HepG2 (cell line): ENCODE measurements around the gene MYO1B. TPM values are rescaled to one million over a fixed set of nuclear protein-coding genes. Genes with fewer than 3 reads are reported as not detected.
A peak's percentile ranks its signal among the peaks of the same experiment; 100 is the strongest.

Experiments used
- ATRX ChIP-seq: sonication (generic); formaldehyde crosslinking; IDR thresholded peaks from 2 replicates; pipeline ENCODE4 v1.4.0; 2020; ENCODE audit warnings: missing genetic modification reagents, borderline replicate concordance
- CHCHD3 ChIP-seq: sonication (generic); formaldehyde crosslinking; IDR thresholded peaks from 2 replicates; pipeline ENCODE4 v1.8.0; 2022; ENCODE audit warnings: mild to moderate bottlenecking, missing genetic modification reagents, moderate library complexity
- HDAC1 ChIP-seq: sonication (generic); formaldehyde crosslinking; IDR thresholded peaks from 2 replicates; pipeline ENCODE4 v1.5.1; 2020; ENCODE audit warnings: mild to moderate bottlenecking, missing genetic modification reagents
- IKZF5 ChIP-seq: IDR thresholded peaks from 2 replicates; pipeline ENCODE4 v1.6.1; 2018; ENCODE audit warnings: missing genetic modification reagents, mild to moderate bottlenecking, missing compliant biosample characterization
- ISX ChIP-seq: sonication (generic); formaldehyde crosslinking; conservative IDR thresholded peaks from 2 replicates; pipeline ENCODE4 v1.5.0; 2020; ENCODE audit warnings: missing genetic modification reagents
- LBX2 ChIP-seq: sonication (generic); formaldehyde crosslinking; IDR thresholded peaks from 2 replicates; pipeline ENCODE4 v1.5.0; 2020; ENCODE audit warnings: missing genetic modification reagents, mild to moderate bottlenecking, borderline replicate concordance
- MAFF ChIP-seq: IDR thresholded peaks from 2 replicates; pipeline ENCODE4 v1.6.1; 2011; ENCODE audit warnings: low read depth, low read length, improper control_type of control experiment
- MED1 ChIP-seq: sonication (generic); formaldehyde crosslinking; IDR thresholded peaks from 2 replicates; pipeline ENCODE4 v1.4.0; 2020; ENCODE audit warnings: missing genetic modification reagents
- MYPOP ChIP-seq: sonication (generic); formaldehyde crosslinking; IDR thresholded peaks from 2 replicates; pipeline ENCODE4 v1.8.1; 2023; ENCODE audit warnings: mild to moderate bottlenecking, moderate library complexity, missing genetic modification reagents
- NFIB ChIP-seq: sonication (generic); formaldehyde crosslinking; IDR thresholded peaks from 2 replicates; pipeline ENCODE4 v1.9.0; 2021; ENCODE audit warnings: missing genetic modification reagents, mild to moderate bottlenecking, borderline replicate concordance
- PAWR ChIP-seq: sonication (generic); formaldehyde crosslinking; IDR thresholded peaks from 2 replicates; pipeline ENCODE4 v1.4.0; 2020; ENCODE audit warnings: missing genetic modification reagents, mild to moderate bottlenecking, borderline replicate concordance
- RAD51 ChIP-seq: fragments of 450-650 bp; IDR thresholded peaks from 2 replicates; pipeline ENCODE4 v1.6.1; 2016; ENCODE audit warnings: borderline replicate concordance
- RFXAP ChIP-seq: sonication (generic); formaldehyde crosslinking; IDR thresholded peaks from 2 replicates; pipeline ENCODE4 v1.4.0; 2020; ENCODE audit warnings: missing genetic modification reagents, borderline replicate concordance
- SP2 ChIP-seq: sonication (generic); formaldehyde crosslinking; IDR thresholded peaks from 2 replicates; pipeline ENCODE4 v1.5.1; 2020; ENCODE audit warnings: mild to moderate bottlenecking, missing genetic modification reagents
- ZBTB38 ChIP-seq: sonication (generic); formaldehyde crosslinking; IDR thresholded peaks from 2 replicates; pipeline ENCODE4 v1.5.1; 2020; ENCODE audit warnings: mild to moderate bottlenecking, missing genetic modification reagents
- ZC3H4 ChIP-seq: sonication (generic); formaldehyde crosslinking; IDR thresholded peaks from 2 replicates; pipeline ENCODE4 v1.4.0; 2020; ENCODE audit warnings: missing genetic modification reagents, borderline replicate concordance
- ZNF225 ChIP-seq: sonication (generic); formaldehyde crosslinking; IDR thresholded peaks from 2 replicates; pipeline ENCODE4 v1.4.0; 2020; ENCODE audit warnings: mild to moderate bottlenecking, missing genetic modification reagents
- ZNF253 ChIP-seq: sonication (generic); formaldehyde crosslinking; IDR thresholded peaks from 2 replicates; pipeline ENCODE4 v1.8.0; 2022; ENCODE audit warnings: mild to moderate bottlenecking, missing genetic modification reagents, borderline replicate concordance
- ZNF292 ChIP-seq: sonication (generic); formaldehyde crosslinking; IDR thresholded peaks from 2 replicates; pipeline ENCODE4 v1.8.1; 2022; ENCODE audit warnings: mild to moderate bottlenecking, low read depth, missing genetic modification reagents, borderline replicate concordance
- ZNF446 ChIP-seq: sonication (generic); formaldehyde crosslinking; IDR thresholded peaks from 2 replicates; pipeline ENCODE4 v1.5.0; 2020; ENCODE audit warnings: mild to moderate bottlenecking, missing genetic modification reagents
- ZNF543 ChIP-seq: sonication (generic); formaldehyde crosslinking; IDR thresholded peaks from 2 replicates; pipeline ENCODE4 v1.4.0; 2020; ENCODE audit warnings: mild to moderate bottlenecking, missing genetic modification reagents
- ZNF737 ChIP-seq: sonication (generic); formaldehyde crosslinking; IDR thresholded peaks from 2 replicates; pipeline ENCODE4 v1.5.0; 2020; ENCODE audit warnings: missing genetic modification reagents, mild to moderate bottlenecking, borderline replicate concordance
- polyA plus RNA-seq, 8 experiments: library from polyadenylated mRNA; depleted of rRNA in 3 of 8; stranded (reverse) in 7 of 8; unstranded in 1 of 8; fragments of >200 nt; fragmentation: Illumina TruSeq in 4 of 8; extraction: Trizol in 4 of 8; gene quantifications; 2 replicates each; pipeline versions ENCODE4 v1.2.1 to v1.2.3, GENCODE V29; 2011 to 2016; ENCODE audit warnings: low read depth in 4 of 8, missing spikeins in 1 of 8, mixed read lengths in 1 of 8; ENCODE audit not compliant: insufficient read depth in 1 of 8
- total RNA-seq, 5 experiments: library from RNA; depleted of rRNA; stranded (reverse); fragments of >200 nt; fragmentation: Illumina TruSeq; extraction: Trizol; gene quantifications; 2 replicates each; pipeline ENCODE4 v1.2.3, GENCODE V29; 2016; ENCODE audit warnings: low read depth in 1 of 5
- TF ChIP-seq, protein P1 (sequence below): sonication (generic); formaldehyde crosslinking; IDR thresholded peaks from 2 replicates; pipeline ENCODE4 v1.8.1; 2023; ENCODE audit warnings: missing genetic modification reagents, inconsistent platforms, borderline replicate concordance

The MYO1B gene
- total and polyA plus RNA-seq, 2 of the 13 experiments (the other 11 are each of a cell fraction or from before 2014, with no cell fraction given), result 36.9 to 89.8 TPM

DNA sequence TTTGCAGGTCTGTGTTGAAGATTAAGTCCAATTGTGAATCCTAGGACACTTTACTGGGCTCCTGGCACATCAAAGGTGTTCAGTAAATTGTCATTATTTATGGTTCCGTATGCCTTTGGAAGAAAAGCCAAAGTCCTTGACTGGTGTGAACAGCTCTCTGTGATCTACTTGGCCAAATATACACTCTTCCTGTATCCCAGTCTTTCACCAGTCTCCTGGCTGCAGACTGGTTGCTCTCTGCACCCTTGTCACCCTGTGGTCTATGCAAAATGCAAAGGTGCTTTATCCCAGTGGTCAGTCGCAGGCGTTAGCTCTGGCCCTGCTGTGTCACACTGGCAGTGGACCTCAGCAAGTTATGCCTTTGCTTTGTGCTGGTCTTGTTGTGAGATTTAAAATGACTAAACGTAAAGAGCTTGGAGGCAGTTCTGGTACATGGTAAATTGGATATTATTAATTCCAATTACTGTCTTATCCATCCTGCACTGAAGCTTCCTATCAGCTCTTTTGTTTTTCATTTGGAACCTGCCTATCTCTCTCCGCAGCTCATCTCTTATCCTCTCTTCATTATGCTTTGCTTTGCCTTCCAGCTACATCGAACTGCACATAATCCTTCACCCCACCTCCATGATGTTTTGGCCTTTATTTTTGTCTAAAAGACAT is 83.1 kb downstream of the MYO1B start (continued):
- TF ChIP-seq, protein P1, sequence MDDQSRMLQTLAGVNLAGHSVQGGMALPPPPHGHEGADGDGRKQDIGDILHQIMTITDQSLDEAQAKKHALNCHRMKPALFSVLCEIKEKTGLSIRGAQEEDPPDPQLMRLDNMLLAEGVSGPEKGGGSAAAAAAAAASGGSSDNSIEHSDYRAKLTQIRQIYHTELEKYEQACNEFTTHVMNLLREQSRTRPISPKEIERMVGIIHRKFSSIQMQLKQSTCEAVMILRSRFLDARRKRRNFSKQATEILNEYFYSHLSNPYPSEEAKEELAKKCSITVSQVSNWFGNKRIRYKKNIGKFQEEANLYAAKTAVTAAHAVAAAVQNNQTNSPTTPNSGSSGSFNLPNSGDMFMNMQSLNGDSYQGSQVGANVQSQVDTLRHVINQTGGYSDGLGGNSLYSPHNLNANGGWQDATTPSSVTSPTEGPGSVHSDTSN (CRISPR knock-in tag), result no peak
- TF ChIP-seq ATRX (CRISPR knock-in tag) (no peak), ZNF292 (peak; percentile 95; the same call in 1 of the 2 replicates), ZNF446 (CRISPR knock-in tag) (no peak), SP2 (no peak), ZBTB38 (CRISPR knock-in tag) (no peak), HDAC1 (peak; percentile 53; the same call in 1 of the 2 replicates), ZNF253 (CRISPR knock-in tag) (no peak), MED1 (0 out of 2 replicates have a peak, but pooled peaks have one; percentile 45), ZNF737 (CRISPR knock-in tag) (no peak), ZNF543 (no peak), ZC3H4 (CRISPR knock-in tag) (no peak), MYPOP (CRISPR knock-in tag) (no peak), CHCHD3 (CRISPR knock-in tag) (no peak), LBX2 (CRISPR knock-in tag) (no peak), NFIB (CRISPR knock-in tag) (no peak), ZNF225 (CRISPR knock-in tag) (no peak), MAFF (no peak), IKZF5 (CRISPR knock-in tag) (0 out of 2 replicates have a peak, but pooled peaks have one; percentile 28), RAD51 (no peak), ISX (no peak), PAWR (CRISPR knock-in tag) (no peak), RFXAP (CRISPR knock-in tag) (no peak)
